Tibial nerve (tissue), 3 donors: ENCODE results near the gene CSNK1D.

Source experiments
- POLR2A ChIP-seq, 2 donors: fragments of 450-650 bp; IDR thresholded peaks; one replicate each; pipeline ENCODE4 v1.6.1; 2017; ENCODE audit warnings: antibody characterized with exemption in 2 of 2, mild to moderate bottlenecking in 2 of 2, moderate library complexity in 2 of 2
- TF ChIP-seq, protein P1 (sequence below), 5 experiments: fragments of 200-600 bp in 3 of 5; fragments of 450-650 bp in 2 of 5; sonication (generic) in 3 of 5; IDR thresholded peaks; one replicate each; pipeline ENCODE4 v1.5.1; 2016 to 2019; ENCODE audit warnings: antibody characterized with exemption in 5 of 5, mild to moderate bottlenecking in 3 of 5, moderate library complexity in 2 of 5

DNA sequence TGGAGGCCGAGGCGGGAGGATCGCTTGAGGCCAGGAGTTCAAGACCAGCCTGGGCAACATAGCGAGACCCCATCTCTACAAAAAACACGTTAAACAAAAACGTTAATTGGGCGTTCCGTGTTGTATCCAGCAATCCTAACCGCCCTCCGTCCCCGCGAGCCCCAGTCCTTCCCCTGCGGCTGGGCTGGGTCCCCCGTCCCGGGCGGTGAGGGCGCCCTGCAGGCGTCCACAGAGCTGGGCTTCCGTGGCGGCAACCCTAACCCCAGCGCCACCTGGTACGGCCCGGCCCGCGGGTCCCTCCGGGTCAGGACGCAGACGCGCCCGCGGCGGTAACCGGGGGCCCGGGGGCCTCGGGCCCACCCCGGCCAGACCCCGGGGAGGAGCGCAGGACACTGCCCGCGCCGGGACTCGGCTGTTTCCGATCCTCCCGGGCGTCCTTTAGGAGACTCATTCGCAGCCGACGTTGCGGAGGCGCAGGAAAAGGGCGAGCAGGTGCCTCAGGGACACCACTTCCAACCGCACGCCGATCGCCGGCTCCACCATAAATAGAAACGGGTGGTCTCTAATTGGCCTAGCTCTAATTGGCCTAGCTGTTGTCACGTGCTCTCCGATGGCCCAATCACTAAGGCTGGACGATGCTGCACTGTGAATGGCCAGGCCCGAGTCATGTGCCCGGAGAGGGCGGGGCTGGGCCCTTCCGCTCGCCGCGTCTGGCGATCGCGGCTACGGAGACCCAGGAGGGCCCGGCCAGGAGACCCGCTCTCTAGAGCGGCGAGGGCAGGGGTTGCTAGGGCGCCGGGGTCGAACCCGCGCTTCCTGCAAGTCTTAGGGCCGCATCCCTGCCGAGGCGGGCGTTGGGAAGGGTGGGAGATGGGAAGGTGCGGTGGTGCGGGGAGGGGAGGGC, 19.0 kb upstream of the CSNK1D start:
- TF ChIP-seq, protein P1, sequence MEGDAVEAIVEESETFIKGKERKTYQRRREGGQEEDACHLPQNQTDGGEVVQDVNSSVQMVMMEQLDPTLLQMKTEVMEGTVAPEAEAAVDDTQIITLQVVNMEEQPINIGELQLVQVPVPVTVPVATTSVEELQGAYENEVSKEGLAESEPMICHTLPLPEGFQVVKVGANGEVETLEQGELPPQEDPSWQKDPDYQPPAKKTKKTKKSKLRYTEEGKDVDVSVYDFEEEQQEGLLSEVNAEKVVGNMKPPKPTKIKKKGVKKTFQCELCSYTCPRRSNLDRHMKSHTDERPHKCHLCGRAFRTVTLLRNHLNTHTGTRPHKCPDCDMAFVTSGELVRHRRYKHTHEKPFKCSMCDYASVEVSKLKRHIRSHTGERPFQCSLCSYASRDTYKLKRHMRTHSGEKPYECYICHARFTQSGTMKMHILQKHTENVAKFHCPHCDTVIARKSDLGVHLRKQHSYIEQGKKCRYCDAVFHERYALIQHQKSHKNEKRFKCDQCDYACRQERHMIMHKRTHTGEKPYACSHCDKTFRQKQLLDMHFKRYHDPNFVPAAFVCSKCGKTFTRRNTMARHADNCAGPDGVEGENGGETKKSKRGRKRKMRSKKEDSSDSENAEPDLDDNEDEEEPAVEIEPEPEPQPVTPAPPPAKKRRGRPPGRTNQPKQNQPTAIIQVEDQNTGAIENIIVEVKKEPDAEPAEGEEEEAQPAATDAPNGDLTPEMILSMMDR (IDR thresholded peaks at IDR 0.05): peak in 1 of 5 experiments; percentile 37
- TF ChIP-seq POLR2A (IDR thresholded peaks at IDR 0.05): peak; percentile 89 to 97
